ENCODE data around the gene CEP295NL. TPM values are rescaled to one million over a fixed set of nuclear protein-coding genes. Genes with fewer than 3 reads are reported as not detected.

The CEP295NL gene
- total and polyA plus RNA-seq, 2 of the 13 experiments (the other 11 are each of a cell fraction or from before 2014, with no cell fraction given) = not detected

- H3K36me3 ChIP-seq (replicated peaks in 1 of 2; ENCODE audit: control insufficient read depth in 1 of 2, insufficient read depth in 2 of 2, low read length in 2 of 2) = no peaks in the 10 kb centered on the region
- WGBS (ENCODE audit: low lambda C conversion rate) = 35% methylated on average over 18 of the region's 18 CpGs
- H3K79me2 ChIP-seq (ENCODE audit: insufficient read depth, low read length) = no peaks in the 10 kb centered on the region
- CTCF ChIA-PET (ENCODE audit: low intra/inter-chr PET ratio, low total read pairs) = no interaction called here
- ATAC-seq = peak; percentile 86
- intact Hi-C loops (cut with micrococcal nuclease; ENCODE audit: unreplicated experiment) = loop anchor here (5.0 to 10.0 kb wide), 2 partner anchors 66 to 1652 kb away; no protein-coding TSS in a partner anchor
- peak overlapping the region; percentile 19 for H3K27ac ChIP-seq (ENCODE audit: extremely low read length, insufficient read depth, low read length)
- peak overlapping the region; percentile 73 for H3K4me2 ChIP-seq (ENCODE audit: low read depth, low read length)
- peaks cover 11 to 62% of the 10 kb centered on the region in 2 experiments; a peak in 4 of 5 replicates for H3K27me3 ChIP-seq (ENCODE audit: control insufficient read depth in 1 of 2, insufficient read depth in 2 of 2, low read length in 2 of 2)
- no peaks in the 10 kb centered on the region for H3K9me3 ChIP-seq (ENCODE audit: low read length)
- FAIRE-seq = peak; percentile 62
- peak overlapping the region; percentile 46; the same call in 1 of the 2 replicates for H3K9ac ChIP-seq (ENCODE audit: insufficient read depth, low read depth, low read length)
- in situ Hi-C loops (cut with HindIII; ENCODE audit: extremely low pct_ligation_motif_present, low pct_unique_long_range_greater_than_20kb) = no loop called here
- no TSS peak for BruUV-seq (replicated peaks)
- peak; percentile 93 for DNase-seq (ENCODE audit: low spot score)
- POLR2A ChIA-PET = interaction anchor here (1.2 to 2.6 kb wide), 12 partner anchors 8 to 94 kb away, joined by 3 to 20 read pairs (median 6); partner anchors contain the start of genes LGALS3BP and TIMP2
- no peaks in the 10 kb centered on the region for H4K20me1 ChIP-seq (ENCODE audit: insufficient read depth, low read length)
- H2AFZ ChIP-seq (ENCODE audit: low read length) = no peak overlapping the region
- peak overlapping the region in 1 of 3 experiments; percentile 61; a peak in 2 of 6 replicates for H3K4me3 ChIP-seq (replicated peaks in 1 of 3; ENCODE audit: insufficient read depth in 1 of 3, low read depth in 2 of 3, low read length in 3 of 3)
- H3K4me1 ChIP-seq (ENCODE audit: insufficient read depth, low read length) = peaks cover 41% of the 10 kb centered on the region
- no peak for TF ChIP-seq AFF4 (CRISPR knock-in tag; IDR thresholded peaks at IDR 0.05)
- 0 out of 2 replicates have a peak, but pooled peaks have one; percentile 0 for TF ChIP-seq MTA1 (CRISPR knock-in tag; IDR thresholded peaks at IDR 0.05; ENCODE audit: borderline replicate concordance)
- TF ChIP-seq, protein P1, sequence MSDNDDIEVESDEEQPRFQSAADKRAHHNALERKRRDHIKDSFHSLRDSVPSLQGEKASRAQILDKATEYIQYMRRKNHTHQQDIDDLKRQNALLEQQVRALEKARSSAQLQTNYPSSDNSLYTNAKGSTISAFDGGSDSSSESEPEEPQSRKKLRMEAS (IDR thresholded peaks at IDR 0.05) = peak; percentile 66; the same call in 1 of the 2 replicates
- no peak for TF ChIP-seq DMTF1 (CRISPR knock-in tag; IDR thresholded peaks at IDR 0.05)
- TF ChIP-seq, protein P2, sequence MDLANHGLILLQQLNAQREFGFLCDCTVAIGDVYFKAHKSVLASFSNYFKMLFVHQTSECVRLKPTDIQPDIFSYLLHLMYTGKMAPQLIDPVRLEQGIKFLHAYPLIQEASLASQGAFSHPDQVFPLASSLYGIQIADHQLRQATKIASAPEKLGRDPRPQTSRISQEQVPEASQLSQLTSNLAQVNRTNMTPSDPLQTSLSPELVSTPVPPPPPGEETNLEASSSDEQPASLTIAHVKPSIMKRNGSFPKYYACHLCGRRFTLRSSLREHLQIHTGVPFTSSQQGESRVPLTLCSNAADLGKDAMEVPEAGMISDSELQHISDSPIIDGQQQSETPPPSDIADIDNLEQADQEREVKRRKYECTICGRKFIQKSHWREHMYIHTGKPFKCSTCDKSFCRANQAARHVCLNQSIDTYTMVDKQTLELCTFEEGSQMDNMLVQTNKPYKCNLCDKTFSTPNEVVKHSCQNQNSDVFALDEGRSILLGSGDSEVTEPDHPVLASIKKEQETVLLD (CRISPR knock-in tag; IDR thresholded peaks at IDR 0.05; ENCODE audit: low read depth) = no peak
- no peak for TF ChIP-seq TOE1 (CRISPR knock-in tag; IDR thresholded peaks at IDR 0.05)
- TF ChIP-seq ZNF430 (CRISPR knock-in tag; IDR thresholded peaks at IDR 0.05) = no peak
- no peak for TF ChIP-seq EHMT2 (IDR thresholded peaks at IDR 0.05; ENCODE audit: borderline replicate concordance, low read depth, low read length)
- TF ChIP-seq NR2F2 (IDR thresholded peaks at IDR 0.05; ENCODE audit: borderline replicate concordance, low read depth) = no peak
- TF ChIP-seq TBX2 (CRISPR knock-in tag; IDR thresholded peaks at IDR 0.05; ENCODE audit: borderline replicate concordance) = 0 out of 2 replicates have a peak, but pooled peaks have one; percentile 5
- no peak for TF ChIP-seq ARNT (IDR thresholded peaks at IDR 0.05)
- TF ChIP-seq ATF5 (CRISPR knock-in tag; IDR thresholded peaks at IDR 0.05; ENCODE audit: low read depth) = no peak
- 0 out of 2 replicates have a peak, but pooled peaks have one; percentile 9 for TF ChIP-seq BCL6 (CRISPR knock-in tag; IDR thresholded peaks at IDR 0.05)
Measured at GRCh38 chr17:78933025-78933958, 30.3 kb upstream of the CEP295NL start.

Data from HepG2 (cell line).